ENCODE data around the gene SYNE2. TPM values are rescaled to one million over a fixed set of nuclear protein-coding genes. Genes with fewer than 3 reads are reported as not detected.

The SYNE2 gene
- total and polyA plus RNA-seq, 2 of the 8 experiments (the other 6 are each of a cell fraction or from before 2014, with no cell fraction given), result 32.6 to 46.1 TPM

GRCh38 chr14:64246688-64247087 is 393.9 kb downstream of the SYNE2 start (continued):
- TF ChIP-seq CBX5 (IDR thresholded peaks at IDR 0.05; ENCODE audit: low read depth, low read length), result no peak
- no peak for TF ChIP-seq TCF12 (IDR thresholded peaks at IDR 0.05; ENCODE audit: low read depth, low read length)
- no peak for TF ChIP-seq TAF1 (IDR thresholded peaks at IDR 0.05; ENCODE audit: low read depth, low read length)
- TF ChIP-seq SP4 (IDR thresholded peaks at IDR 0.05; ENCODE audit: low read length), result no peak

All from H1 (cell line).